ENCODE data around the gene MSL1.

MSL1 gene

DNA sequence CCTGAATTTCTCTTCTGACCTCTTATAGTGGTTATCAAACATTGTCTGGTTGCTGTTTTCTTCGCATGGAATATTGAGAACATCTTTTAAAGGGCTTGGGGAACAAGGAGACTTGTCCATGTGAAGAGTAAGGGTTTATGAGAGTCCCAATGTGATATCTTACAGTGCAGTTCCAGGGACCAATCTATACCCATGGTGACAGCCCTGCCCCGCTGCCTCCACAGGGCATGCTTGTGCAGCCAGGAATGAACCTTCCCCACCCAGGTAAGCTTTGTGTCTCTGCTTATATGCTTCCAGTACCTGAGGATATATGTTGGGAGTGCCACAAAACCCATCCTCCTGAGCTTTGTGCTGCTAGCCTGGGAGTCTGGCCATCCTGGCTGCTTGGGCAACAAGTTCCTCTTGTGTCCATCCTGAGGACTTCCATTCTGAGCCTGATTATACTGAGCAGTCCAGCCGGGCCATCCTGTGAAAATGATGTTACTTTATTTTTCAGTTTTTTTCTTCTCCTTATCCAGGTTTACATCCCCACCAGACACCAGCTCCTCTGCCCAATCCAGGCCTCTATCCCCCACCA is 46.0 kb downstream of the MSL1 start:
- POLR2A ChIA-PET: interaction anchor here (0.6 to 2.3 kb wide), 8 partner anchors 16 to 104 kb away, joined by 3 to 32 read pairs (median 4); partner anchors contain the start of genes CASC3 and MSL1
- CTCF ChIA-PET: interaction anchor here (0.6 to 8.1 kb wide), 29 partner anchors 9 to 154 kb away, joined by 3 to 182 read pairs (median 7); partner anchors contain the start of genes CSF3 and MSL1
- peaks cover 90 to 94% of the 10 kb centered on the region in 2 experiments for H3K36me3 ChIP-seq (ENCODE audit: control insufficient read depth in 2 of 2, insufficient read depth in 1 of 2, low read length in 2 of 2)
- no peaks in the 10 kb centered on the region for H3K9me3 ChIP-seq (ENCODE audit: control insufficient read depth, insufficient read depth, low read depth, low read length)
- H3K4me3 ChIP-seq (ENCODE audit: low read depth, low read length): no peak overlapping the region
- peak overlapping the region; percentile 37 for H3K27ac ChIP-seq (ENCODE audit: extremely low read depth, low read depth, low read length)
- TF ChIP-seq ZNF19 (tag by site-specific recombination; IDR thresholded peaks at IDR 0.05; ENCODE audit: low read depth): no peak
- TF ChIP-seq ZSCAN23 (tag by site-specific recombination; IDR thresholded peaks at IDR 0.05): no peak
- peak; percentile 28; the same call in 1 of the 2 replicates for TF ChIP-seq SCRT2 (tag by site-specific recombination; IDR thresholded peaks at IDR 0.05)
- TF ChIP-seq GLI4 (tag by site-specific recombination; IDR thresholded peaks at IDR 0.05): no peak
- TF ChIP-seq GFI1B (tag by site-specific recombination; IDR thresholded peaks at IDR 0.05): no peak
- H3K4me1 ChIP-seq (ENCODE audit: control insufficient read depth, insufficient read depth, low read length): no peaks in the 10 kb centered on the region

DNA sequence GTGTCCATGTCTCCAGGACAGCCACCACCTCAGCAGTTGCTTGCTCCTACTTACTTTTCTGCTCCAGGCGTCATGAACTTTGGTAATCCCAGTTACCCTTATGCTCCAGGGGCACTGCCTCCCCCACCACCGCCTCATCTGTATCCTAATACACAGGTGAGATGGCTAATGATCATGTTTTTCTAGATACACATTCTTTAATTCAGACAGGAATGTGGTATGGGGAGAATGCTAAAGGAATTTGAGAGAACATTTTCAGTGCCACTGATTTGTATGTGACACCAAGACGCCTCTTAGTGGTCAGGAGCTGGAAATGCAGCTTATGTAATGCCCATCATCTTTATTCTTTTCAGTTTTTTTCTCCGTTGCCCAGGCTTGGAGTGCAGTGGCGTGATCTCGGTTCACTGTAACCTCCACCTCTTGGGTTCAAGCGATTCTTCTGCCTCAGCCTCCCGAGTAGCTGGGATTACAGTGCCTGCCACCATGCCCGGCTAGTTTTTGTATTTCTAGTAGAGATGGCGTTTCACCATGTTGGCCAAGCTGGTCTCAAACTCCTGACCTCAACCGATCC is 46.6 kb downstream of the MSL1 start:
- TF ChIP-seq ZNF341 (tag by site-specific recombination; IDR thresholded peaks at IDR 0.05; ENCODE audit: low read depth): no peak
- 0 out of 2 replicates have a peak, but pooled peaks have one; percentile 27 for TF ChIP-seq ZNF10 (tag by site-specific recombination; IDR thresholded peaks at IDR 0.05)
- TF ChIP-seq ZNF354C (tag by site-specific recombination; IDR thresholded peaks at IDR 0.05; ENCODE audit: borderline replicate concordance, low read depth): no peak
- TF ChIP-seq ZNF155 (tag by site-specific recombination; IDR thresholded peaks at IDR 0.05): no peak
- peak; percentile 78 for TF ChIP-seq ZNF654 (tag by site-specific recombination; IDR thresholded peaks at IDR 0.05; ENCODE audit: low read depth)
- TF ChIP-seq, protein P1, sequence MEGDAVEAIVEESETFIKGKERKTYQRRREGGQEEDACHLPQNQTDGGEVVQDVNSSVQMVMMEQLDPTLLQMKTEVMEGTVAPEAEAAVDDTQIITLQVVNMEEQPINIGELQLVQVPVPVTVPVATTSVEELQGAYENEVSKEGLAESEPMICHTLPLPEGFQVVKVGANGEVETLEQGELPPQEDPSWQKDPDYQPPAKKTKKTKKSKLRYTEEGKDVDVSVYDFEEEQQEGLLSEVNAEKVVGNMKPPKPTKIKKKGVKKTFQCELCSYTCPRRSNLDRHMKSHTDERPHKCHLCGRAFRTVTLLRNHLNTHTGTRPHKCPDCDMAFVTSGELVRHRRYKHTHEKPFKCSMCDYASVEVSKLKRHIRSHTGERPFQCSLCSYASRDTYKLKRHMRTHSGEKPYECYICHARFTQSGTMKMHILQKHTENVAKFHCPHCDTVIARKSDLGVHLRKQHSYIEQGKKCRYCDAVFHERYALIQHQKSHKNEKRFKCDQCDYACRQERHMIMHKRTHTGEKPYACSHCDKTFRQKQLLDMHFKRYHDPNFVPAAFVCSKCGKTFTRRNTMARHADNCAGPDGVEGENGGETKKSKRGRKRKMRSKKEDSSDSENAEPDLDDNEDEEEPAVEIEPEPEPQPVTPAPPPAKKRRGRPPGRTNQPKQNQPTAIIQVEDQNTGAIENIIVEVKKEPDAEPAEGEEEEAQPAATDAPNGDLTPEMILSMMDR (tag by site-specific recombination; IDR thresholded peaks at IDR 0.05): peak; percentile 52
- Histone ChIP-seq H3K36me3 (ENCODE audit: control insufficient read depth in 2 of 2, insufficient read depth in 1 of 2, low read length in 2 of 2) (peaks cover 91 to 94% of the 10 kb centered on the region in 2 experiments), H3K9me3 (ENCODE audit: control insufficient read depth, insufficient read depth, low read depth, low read length) (no peaks in the 10 kb centered on the region), H3K4me1 (ENCODE audit: control insufficient read depth, insufficient read depth, low read length) (no peaks in the 10 kb centered on the region), H3K4me3 (ENCODE audit: low read depth, low read length) (no peak overlapping the region), H3K27ac (ENCODE audit: extremely low read depth, low read depth, low read length) (peak overlapping the region; percentile 37; the same call in 1 of the 2 replicates)
- ChIA-PET POLR2A (interaction anchor here (0.6 to 2.3 kb wide), 9 partner anchors 15 to 104 kb away, joined by 3 to 32 read pairs (median 4); partner anchors contain the start of genes CASC3 and MSL1), CTCF (interaction anchor here (0.5 to 8.1 kb wide), 46 partner anchors 8 to 543 kb away, joined by 3 to 182 read pairs (median 4); partner anchors contain the start of genes CASC3, CSF3, MSL1 and RAPGEFL1)

DNA sequence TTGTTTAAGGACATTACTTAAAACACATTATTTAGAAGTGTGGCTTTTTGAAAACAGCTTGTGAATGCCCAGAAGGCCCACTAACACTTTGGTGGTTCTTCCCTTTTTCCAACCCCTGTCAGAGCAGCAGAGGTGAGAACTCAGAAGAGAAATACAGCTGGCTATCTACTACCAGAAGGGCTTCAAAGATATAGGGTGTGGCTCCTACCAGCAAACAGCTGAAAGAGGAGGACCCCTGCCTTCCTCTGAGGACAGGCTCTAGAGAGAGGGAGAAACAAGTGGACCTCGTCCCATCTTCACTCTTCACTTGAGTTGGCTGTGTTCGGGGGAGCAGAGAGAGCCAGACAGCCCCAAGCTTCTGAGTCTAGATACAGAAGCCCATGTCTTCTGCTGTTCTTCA is 48.6 kb downstream of the MSL1 start:
- Histone ChIP-seq H3K36me3 (ENCODE audit: control insufficient read depth in 2 of 2, insufficient read depth in 1 of 2, low read length in 2 of 2) (peaks cover 81 to 92% of the 10 kb centered on the region in 2 experiments), H3K4me3 (ENCODE audit: low read depth, low read length) (no peak overlapping the region), H3K9me3 (ENCODE audit: control insufficient read depth, insufficient read depth, low read depth, low read length) (no peaks in the 10 kb centered on the region), H3K4me1 (ENCODE audit: control insufficient read depth, insufficient read depth, low read length) (no peaks in the 10 kb centered on the region), H3K27ac (ENCODE audit: extremely low read depth, low read depth, low read length) (no peak overlapping the region)
- TF ChIP-seq, protein P2, sequence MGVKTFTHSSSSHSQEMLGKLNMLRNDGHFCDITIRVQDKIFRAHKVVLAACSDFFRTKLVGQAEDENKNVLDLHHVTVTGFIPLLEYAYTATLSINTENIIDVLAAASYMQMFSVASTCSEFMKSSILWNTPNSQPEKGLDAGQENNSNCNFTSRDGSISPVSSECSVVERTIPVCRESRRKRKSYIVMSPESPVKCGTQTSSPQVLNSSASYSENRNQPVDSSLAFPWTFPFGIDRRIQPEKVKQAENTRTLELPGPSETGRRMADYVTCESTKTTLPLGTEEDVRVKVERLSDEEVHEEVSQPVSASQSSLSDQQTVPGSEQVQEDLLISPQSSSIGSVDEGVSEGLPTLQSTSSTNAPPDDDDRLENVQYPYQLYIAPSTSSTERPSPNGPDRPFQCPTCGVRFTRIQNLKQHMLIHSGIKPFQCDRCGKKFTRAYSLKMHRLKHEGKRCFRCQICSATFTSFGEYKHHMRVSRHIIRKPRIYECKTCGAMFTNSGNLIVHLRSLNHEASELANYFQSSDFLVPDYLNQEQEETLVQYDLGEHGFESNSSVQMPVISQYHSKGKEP (tag by site-specific recombination; IDR thresholded peaks at IDR 0.05): no peak
- TF ChIP-seq ZNF2 (tag by site-specific recombination; IDR thresholded peaks at IDR 0.05) (no peak), ZNF335 (tag by site-specific recombination; conservative IDR thresholded peaks at IDR 0.05) (no peak), ZNF404 (tag by site-specific recombination; IDR thresholded peaks at IDR 0.05) (no peak), GLI4 (tag by site-specific recombination; IDR thresholded peaks at IDR 0.05) (no peak), KLF9 (tag by site-specific recombination; IDR thresholded peaks at IDR 0.05; ENCODE audit: low read depth) (no peak)
- TF ChIP-seq, protein P3, sequence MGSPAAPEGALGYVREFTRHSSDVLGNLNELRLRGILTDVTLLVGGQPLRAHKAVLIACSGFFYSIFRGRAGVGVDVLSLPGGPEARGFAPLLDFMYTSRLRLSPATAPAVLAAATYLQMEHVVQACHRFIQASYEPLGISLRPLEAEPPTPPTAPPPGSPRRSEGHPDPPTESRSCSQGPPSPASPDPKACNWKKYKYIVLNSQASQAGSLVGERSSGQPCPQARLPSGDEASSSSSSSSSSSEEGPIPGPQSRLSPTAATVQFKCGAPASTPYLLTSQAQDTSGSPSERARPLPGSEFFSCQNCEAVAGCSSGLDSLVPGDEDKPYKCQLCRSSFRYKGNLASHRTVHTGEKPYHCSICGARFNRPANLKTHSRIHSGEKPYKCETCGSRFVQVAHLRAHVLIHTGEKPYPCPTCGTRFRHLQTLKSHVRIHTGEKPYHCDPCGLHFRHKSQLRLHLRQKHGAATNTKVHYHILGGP (tag by site-specific recombination; IDR thresholded peaks at IDR 0.05): no peak
- TF ChIP-seq, protein P4, sequence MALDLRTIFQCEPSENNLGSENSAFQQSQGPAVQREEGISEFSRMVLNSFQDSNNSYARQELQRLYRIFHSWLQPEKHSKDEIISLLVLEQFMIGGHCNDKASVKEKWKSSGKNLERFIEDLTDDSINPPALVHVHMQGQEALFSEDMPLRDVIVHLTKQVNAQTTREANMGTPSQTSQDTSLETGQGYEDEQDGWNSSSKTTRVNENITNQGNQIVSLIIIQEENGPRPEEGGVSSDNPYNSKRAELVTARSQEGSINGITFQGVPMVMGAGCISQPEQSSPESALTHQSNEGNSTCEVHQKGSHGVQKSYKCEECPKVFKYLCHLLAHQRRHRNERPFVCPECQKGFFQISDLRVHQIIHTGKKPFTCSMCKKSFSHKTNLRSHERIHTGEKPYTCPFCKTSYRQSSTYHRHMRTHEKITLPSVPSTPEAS (tag by site-specific recombination; IDR thresholded peaks at IDR 0.05): no peak
- CTCF ChIA-PET: interaction anchor here (0.6 to 8.1 kb wide), 10 partner anchors 9 to 267 kb away, joined by 3 to 182 read pairs (median 6); partner anchors contain the start of gene CSF3
- POLR2A ChIA-PET: interaction anchor here (0.6 kb wide), 1 partner anchor 15 kb away, joined by 3 read pairs; no protein-coding TSS in a partner anchor

Measured in HEK293 (cell line).